Thoracic aorta (tissue), 2 donors: Measurements from ENCODE around the gene KLF11. TPM values are rescaled to one million over a fixed set of nuclear protein-coding genes. Genes with fewer than 3 reads are reported as not detected.

ENCODE experiments used
- ATAC-seq: fragments of 150-250 bp; one replicate; pipeline ENCODE4 v1.8.0; 2017; ENCODE audit warnings: low read depth; ENCODE audit not compliant: insufficient number of reproducible peaks, low FRiP score
- DNase-seq: peaks from one replicate; pipeline ENCODE4 v3.0.0-alpha.2; 2020; ENCODE audit warnings: low spot score
- H3K27ac ChIP-seq, 2 donors: fragments of 200-600 bp; sonication (generic); 1 replicate in 1 of 2; 2 replicates in 1 of 2; pipeline ENCODE4 v1.5.1; 2016; ENCODE audit warnings: mild to moderate bottlenecking in 2 of 2, moderate library complexity in 2 of 2
- H3K27me3 ChIP-seq: fragments of 200-600 bp; sonication (generic); replicated peaks from 2 replicates; pipeline ENCODE4 v1.6.0; 2016; ENCODE audit warnings: mild to moderate bottlenecking; ENCODE audit not compliant: insufficient read depth
- H3K36me3 ChIP-seq: fragments of 200-600 bp; sonication (generic); one replicate; pipeline ENCODE4 v1.5.1; 2016
- H3K4me1 ChIP-seq, 2 donors: fragments of 200-600 bp; sonication (generic); 1 replicate in 1 of 2; 2 replicates in 1 of 2; pipeline versions ENCODE4 v1.5.1 to v1.6.0; 2016; ENCODE audit warnings: low read depth in 2 of 2, mild to moderate bottlenecking in 1 of 2; ENCODE audit not compliant: control insufficient read depth in 1 of 2
- H3K4me3 ChIP-seq: fragments of 200-600 bp; sonication (generic); 2 replicates; pipeline ENCODE4 v1.5.1; 2016; ENCODE audit warnings: mild to moderate bottlenecking
- H3K9me3 ChIP-seq: fragments of 200-600 bp; sonication (generic); 2 replicates; pipeline ENCODE4 v1.5.1; 2016
- total RNA-seq, 2 donors: library from RNA; depleted of rRNA; stranded (reverse); fragments of >200 nt; gene quantifications; one replicate each; pipeline versions ENCODE4 v1.1.0 to v1.2.3, GENCODE V29; 2016
- TF ChIP-seq, protein P1 (sequence below): fragments of 200-600 bp; sonication (generic); IDR thresholded peaks from one replicate; pipeline ENCODE4 v1.5.1; 2019; ENCODE audit warnings: antibody characterized with exemption

Gene KLF11
- total RNA-seq, 2 donors from 2014 or later, result 14.4 to 20.0 TPM

DNA sequence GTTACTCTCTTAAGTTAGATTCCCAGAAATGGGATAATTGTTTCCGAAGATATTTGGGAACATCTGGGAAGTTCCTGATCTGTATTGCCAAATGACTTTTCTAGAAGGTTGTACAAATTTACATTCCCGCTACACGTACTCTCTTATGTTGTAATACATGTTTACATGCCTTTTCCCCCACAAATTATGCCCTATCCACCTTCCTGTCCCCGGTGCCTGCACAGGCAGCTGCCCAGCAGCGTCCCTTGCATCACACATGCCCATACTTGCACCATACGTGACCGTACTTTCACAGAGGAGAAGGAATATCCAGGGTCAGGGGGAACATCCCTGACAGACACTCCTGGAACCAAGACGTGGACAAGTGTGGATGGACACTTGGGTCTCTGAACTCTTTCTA, 24.2 kb upstream of the KLF11 start:
- Histone ChIP-seq H3K36me3 (no peaks in the 10 kb centered on the region), H3K4me3 (no peak overlapping the region), H3K27me3 (no peaks in the 10 kb centered on the region), H3K4me1 (no peaks in the 10 kb centered on the region), H3K9me3 (no peaks in the 10 kb centered on the region), H3K27ac (no peak overlapping the region)
- DNase-seq (no peak), ATAC-seq (no peak)
- TF ChIP-seq, protein P1, sequence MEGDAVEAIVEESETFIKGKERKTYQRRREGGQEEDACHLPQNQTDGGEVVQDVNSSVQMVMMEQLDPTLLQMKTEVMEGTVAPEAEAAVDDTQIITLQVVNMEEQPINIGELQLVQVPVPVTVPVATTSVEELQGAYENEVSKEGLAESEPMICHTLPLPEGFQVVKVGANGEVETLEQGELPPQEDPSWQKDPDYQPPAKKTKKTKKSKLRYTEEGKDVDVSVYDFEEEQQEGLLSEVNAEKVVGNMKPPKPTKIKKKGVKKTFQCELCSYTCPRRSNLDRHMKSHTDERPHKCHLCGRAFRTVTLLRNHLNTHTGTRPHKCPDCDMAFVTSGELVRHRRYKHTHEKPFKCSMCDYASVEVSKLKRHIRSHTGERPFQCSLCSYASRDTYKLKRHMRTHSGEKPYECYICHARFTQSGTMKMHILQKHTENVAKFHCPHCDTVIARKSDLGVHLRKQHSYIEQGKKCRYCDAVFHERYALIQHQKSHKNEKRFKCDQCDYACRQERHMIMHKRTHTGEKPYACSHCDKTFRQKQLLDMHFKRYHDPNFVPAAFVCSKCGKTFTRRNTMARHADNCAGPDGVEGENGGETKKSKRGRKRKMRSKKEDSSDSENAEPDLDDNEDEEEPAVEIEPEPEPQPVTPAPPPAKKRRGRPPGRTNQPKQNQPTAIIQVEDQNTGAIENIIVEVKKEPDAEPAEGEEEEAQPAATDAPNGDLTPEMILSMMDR, result no peak

DNA sequence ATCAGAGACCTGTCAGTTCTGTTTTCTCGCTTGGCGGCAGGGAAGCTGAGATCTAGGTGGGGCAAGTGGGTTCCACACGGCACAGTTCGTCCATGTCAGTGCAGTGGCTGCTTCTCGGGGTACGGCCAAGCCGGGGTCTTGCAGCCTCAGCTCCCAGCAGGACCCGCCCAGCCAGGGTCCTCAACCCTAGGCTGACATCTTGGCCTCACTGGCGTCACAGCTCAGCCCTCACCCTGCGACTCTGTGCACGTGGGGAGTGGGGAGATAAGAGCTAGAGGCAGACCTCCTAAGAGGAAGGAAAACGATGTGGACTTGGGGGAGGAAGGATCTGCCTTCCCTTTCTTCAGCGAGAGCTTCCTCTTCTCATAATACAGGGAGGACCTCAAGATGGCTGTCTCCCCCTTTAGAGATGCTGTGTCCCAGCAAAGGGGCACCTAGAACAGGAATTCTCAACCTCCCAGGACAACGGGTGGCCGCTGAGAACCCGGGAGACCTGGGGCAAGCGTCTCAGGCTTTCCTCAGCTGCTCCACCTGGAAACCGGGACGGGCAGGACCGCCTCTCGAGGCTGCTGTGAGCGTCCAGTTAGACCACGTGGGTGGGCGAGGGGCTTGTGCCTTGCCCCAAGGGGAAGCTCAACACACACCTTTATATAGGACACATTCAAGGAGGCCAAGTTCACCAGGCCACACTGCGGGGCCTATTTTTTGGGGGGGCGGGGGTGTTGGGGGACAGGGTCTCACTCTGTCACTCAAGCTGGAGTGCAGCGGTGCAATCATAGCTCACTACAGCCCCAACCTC, 23.5 kb upstream of the KLF11 start:
- TF ChIP-seq, protein P1, result no peak
- Histone ChIP-seq H3K9me3 (no peaks in the 10 kb centered on the region), H3K4me1 (no peaks in the 10 kb centered on the region), H3K4me3 (no peak overlapping the region), H3K27me3 (no peaks in the 10 kb centered on the region), H3K36me3 (no peaks in the 10 kb centered on the region), H3K27ac (no peak overlapping the region)
- DNase-seq, result no peak
- ATAC-seq, result no peak

DNA sequence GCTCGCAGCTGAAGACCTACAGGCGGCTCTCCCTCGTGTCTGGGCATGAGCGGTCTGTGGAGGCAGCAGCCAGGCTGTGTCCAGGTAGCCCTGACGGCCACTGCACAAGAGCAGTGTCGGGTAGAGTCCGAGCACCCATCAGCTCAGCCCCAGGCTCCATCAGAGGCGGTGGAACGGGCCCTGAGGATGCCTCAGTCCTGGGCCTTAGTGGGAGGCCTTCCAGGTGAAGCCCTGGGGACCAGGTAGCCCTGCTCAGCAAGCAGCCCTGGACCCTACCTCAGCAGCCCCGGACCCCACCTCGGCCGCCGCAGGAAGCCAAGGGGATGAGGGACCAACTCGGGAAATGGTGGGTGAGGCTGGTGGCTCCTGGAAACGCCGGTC, 21.3 kb upstream of the KLF11 start:
- H3K9me3 ChIP-seq, result no peaks in the 10 kb centered on the region
- H3K27me3 ChIP-seq, result no peaks in the 10 kb centered on the region
- TF ChIP-seq, protein P1, result no peak
- H3K36me3 ChIP-seq, result no peaks in the 10 kb centered on the region
- no peak for DNase-seq
- H3K4me1 ChIP-seq, result no peaks in the 10 kb centered on the region
- no peak overlapping the region for H3K27ac ChIP-seq
- ATAC-seq, result no peak
- no peak overlapping the region for H3K4me3 ChIP-seq

DNA sequence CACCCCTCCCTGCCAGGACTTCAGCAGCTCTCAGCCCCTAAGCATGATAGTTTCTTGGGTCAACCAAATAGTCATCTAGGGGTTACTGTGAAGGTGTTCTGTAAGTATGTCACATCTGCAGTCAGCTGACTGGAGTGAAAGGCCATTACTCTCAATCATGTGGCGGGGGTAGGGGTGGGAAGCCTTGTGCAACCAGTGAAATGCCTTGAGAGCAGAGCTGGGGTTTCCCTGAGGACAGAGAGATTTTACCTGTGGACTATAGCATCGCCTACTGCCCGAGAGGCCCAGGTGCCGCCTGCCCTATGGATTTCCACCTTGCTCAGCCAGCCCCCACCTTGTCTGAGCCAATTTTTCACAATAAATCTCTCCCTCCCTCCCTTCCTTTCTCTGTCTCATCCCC, 20.9 kb upstream of the KLF11 start:
- Histone ChIP-seq H3K4me3 (no peak overlapping the region), H3K4me1 (no peaks in the 10 kb centered on the region), H3K27ac (no peak overlapping the region), H3K27me3 (no peaks in the 10 kb centered on the region), H3K9me3 (no peaks in the 10 kb centered on the region), H3K36me3 (no peaks in the 10 kb centered on the region)
- TF ChIP-seq, protein P1, result no peak
- DNase-seq (no peak), ATAC-seq (no peak)

DNA sequence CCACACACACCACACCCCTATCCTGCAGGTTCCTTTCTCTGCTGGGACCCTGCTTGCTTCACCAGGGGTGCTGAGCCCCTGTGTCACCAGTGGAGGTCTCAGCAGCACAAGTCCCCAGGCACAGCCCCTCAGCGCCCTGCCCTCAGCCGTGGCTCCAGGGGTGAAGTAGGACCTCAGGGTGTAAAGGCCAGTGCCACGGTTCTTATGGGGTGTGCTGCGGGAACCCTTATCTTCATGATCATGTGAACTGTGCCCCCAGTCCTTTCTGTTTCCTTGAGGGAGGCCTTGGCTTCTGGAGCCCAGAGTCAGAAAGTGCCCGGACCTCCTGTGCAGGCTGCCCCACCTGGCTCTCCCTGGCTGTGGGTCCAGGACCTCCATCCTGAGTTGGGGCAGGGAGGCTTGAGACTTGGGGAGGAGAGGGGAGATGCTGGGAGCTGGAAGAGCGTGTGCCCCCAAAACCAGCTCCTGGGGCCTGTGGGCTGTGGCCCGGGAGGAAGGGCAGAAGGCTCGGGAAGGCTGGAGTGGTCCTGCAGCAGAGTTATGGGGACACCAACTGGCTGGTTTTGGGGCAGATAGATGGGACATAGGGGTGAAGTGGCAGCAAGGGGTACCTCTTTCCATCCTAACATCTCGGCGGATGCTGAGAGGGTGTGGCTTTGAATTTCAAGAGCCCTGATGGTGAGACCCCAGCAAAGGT, 20.2 kb upstream of the KLF11 start:
- no peaks in the 10 kb centered on the region for H3K9me3 ChIP-seq
- no peaks in the 10 kb centered on the region for H3K4me1 ChIP-seq
- DNase-seq, result no peak
- no peak overlapping the region for H3K27ac ChIP-seq
- no peaks in the 10 kb centered on the region for H3K27me3 ChIP-seq
- H3K4me3 ChIP-seq, result no peak overlapping the region
- TF ChIP-seq, protein P1, result no peak
- H3K36me3 ChIP-seq, result no peaks in the 10 kb centered on the region
- ATAC-seq, result peak; percentile 12
